Suppressor macrophage treated with lipopolysaccharide for 4 hours (primary cell): ENCODE results near the gene SLC47A2.

ENCODE experiments used
- DNase-seq: peaks from one replicate; pipeline ENCODE4 v3.0.0-alpha.2; 2020

The SLC47A2 gene

GRCh38 chr17:19642373-19642893 lies 74.0 kb downstream of the SLC47A2 start:
- DNase-seq = peak; percentile 23

GRCh38 chr17:19641687-19642372 lies 74.6 kb downstream of the SLC47A2 start:
- peak; percentile 23 for DNase-seq

GRCh38 chr17:19631905-19632304 lies 84.5 kb downstream of the SLC47A2 start:
- DNase-seq = no peak

GRCh38 chr17:19630661-19631060 lies 85.7 kb downstream of the SLC47A2 start:
- DNase-seq = no peak

- DNase-seq = no peak
These were observed 86.3 kb downstream of the SLC47A2 start for GRCh38 chr17:19630035-19630434.

GRCh38 chr17:19629449-19629848 lies 86.9 kb downstream of the SLC47A2 start:
- no peak for DNase-seq
